Fibroblast of mammary gland (primary cell): ENCODE results near the gene PCDHB6.
"Not testable (repeated sequence)": the region's sequence is repeated elsewhere in the genome, so short reads cannot be mapped to it uniquely, and the experiment has no call there.

Experiments used
- DNase-seq: peaks from one replicate; pipeline ENCODE4 v3.0.0-alpha.2; 2010; ENCODE audit warnings: low read depth
- H3K4me3 ChIP-seq: 2 replicates; pipeline ENCODE4 v1.5.1; 2011; ENCODE audit warnings: low read depth, mild to moderate bottlenecking, low read length, moderate library complexity; ENCODE audit not compliant: control insufficient read depth
- TF ChIP-seq, protein P1 (sequence below): conservative IDR thresholded peaks from 2 replicates; pipeline ENCODE4 v1.5.1; 2011; ENCODE audit warnings: low read depth, low read length, inconsistent platforms; ENCODE audit not compliant: control insufficient read depth, insufficient read depth

PCDHB6 gene

DNA sequence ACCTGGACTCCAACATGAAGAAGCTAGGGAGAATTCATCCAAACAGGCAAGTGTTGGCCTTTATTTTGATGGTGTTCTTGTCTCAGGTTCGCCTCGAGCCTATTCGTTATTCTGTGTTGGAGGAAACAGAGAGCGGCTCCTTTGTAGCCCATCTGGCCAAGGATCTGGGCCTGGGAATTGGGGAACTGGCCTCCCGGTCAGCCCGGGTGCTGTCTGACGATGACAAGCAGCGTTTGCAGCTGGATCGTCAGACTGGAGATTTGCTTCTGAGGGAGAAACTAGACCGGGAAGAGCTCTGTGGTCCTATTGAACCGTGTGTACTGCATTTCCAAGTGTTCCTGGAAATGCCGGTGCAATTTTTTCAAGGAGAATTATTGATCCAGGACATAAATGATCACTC, 27.9 kb upstream of the PCDHB6 start:
- no peak overlapping the region for H3K4me3 ChIP-seq
- no peak for DNase-seq
- TF ChIP-seq, protein P1, sequence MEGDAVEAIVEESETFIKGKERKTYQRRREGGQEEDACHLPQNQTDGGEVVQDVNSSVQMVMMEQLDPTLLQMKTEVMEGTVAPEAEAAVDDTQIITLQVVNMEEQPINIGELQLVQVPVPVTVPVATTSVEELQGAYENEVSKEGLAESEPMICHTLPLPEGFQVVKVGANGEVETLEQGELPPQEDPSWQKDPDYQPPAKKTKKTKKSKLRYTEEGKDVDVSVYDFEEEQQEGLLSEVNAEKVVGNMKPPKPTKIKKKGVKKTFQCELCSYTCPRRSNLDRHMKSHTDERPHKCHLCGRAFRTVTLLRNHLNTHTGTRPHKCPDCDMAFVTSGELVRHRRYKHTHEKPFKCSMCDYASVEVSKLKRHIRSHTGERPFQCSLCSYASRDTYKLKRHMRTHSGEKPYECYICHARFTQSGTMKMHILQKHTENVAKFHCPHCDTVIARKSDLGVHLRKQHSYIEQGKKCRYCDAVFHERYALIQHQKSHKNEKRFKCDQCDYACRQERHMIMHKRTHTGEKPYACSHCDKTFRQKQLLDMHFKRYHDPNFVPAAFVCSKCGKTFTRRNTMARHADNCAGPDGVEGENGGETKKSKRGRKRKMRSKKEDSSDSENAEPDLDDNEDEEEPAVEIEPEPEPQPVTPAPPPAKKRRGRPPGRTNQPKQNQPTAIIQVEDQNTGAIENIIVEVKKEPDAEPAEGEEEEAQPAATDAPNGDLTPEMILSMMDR: no peak

DNA sequence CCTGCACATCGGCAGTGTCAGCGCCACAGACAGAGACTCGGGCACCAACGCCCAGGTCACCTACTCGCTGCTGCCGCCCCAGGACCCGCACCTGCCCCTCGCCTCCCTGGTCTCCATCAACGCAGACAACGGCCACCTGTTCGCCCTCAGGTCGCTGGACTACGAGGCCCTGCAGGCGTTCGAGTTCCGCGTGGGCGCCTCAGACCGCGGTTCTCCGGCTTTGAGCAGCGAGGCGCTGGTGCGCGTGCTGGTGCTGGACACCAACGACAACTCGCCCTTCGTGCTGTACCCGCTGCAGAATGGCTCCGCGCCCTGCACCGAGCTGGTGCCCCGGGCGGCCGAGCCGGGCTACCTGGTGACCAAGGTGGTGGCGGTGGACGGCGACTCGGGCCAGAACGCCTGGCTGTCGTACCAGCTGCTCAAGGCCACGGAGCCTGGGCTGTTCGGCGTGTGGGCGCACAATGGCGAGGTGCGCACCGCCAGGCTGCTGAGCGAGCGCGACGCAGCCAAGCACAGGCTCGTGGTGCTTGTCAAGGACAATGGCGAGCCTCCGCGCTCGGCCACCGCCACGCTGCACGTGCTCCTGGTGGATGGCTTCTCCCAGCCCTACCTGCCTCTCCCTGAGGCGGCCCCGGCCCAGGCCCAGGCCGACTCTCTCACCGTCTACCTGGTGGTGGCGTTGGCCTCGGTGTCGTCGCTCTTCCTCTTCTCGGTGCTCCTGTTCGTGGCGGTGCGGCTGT, 26.3 kb upstream of the PCDHB6 start:
- H3K4me3 ChIP-seq, DNase-seq: not testable (repeated sequence)

DNA sequence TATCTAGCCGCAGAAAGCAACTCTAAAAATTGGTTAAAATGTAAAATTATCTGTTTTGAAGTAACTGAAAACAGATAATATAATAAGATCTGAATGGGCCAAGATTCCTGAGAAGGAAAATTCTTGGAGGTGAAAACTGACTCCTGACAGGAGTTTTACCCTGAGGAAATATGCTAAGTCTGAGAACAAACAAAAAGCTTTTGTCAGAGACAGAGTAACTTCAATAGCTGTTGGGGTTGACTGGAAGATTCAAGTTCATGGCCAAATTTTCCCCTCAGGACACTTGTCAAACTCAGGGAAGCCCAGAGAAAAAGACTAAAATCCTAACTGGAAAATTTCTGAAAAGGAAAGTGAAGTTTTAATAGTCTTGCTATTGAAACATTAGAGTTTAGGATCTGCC, 22.6 kb upstream of the PCDHB6 start:
- TF ChIP-seq, protein P1: no peak
- DNase-seq: no peak

DNA sequence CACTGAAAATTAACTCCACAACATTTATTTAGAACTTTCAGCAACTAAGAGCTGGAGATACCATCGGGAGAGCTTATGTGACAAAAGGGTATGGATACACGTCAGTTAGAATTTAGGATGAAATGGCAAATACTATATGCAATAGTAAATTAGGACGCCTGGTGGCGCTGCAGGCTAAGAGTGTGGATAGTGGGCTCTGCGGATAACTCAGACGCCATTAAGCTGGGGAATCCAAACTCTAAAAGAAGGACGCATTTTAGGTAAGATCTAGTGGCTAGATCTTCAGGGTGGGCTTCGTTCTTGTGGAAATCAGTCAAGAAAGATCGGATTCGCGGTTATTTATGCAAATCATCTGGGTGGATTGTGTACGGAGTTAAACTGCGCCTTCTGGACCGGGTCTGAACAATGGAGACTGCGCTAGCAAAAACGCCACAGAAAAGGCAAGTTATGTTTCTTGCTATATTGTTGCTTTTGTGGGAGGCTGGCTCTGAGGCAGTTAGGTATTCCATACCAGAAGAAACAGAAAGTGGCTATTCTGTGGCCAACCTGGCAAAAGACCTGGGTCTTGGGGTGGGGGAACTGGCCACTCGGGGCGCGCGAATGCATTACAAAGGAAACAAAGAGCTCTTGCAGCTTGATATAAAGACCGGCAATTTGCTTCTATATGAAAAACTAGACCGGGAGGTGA, 14.7 kb upstream of the PCDHB6 start, which contains the start of gene PCDHB5:
Gene PCDHB5 (plus strand): TSS at position 177 of the 688 bp plus-strand sequence. CDS start 229 bp downstream, at position 406.
- peak; percentile 9 for DNase-seq
- peak within 1 kb of the TSS; percentile 7 for H3K4me3 ChIP-seq

More for the DNA sequence above, 22.6 kb upstream of the PCDHB6 start:
- H3K4me3 ChIP-seq: no peak overlapping the region

DNA sequence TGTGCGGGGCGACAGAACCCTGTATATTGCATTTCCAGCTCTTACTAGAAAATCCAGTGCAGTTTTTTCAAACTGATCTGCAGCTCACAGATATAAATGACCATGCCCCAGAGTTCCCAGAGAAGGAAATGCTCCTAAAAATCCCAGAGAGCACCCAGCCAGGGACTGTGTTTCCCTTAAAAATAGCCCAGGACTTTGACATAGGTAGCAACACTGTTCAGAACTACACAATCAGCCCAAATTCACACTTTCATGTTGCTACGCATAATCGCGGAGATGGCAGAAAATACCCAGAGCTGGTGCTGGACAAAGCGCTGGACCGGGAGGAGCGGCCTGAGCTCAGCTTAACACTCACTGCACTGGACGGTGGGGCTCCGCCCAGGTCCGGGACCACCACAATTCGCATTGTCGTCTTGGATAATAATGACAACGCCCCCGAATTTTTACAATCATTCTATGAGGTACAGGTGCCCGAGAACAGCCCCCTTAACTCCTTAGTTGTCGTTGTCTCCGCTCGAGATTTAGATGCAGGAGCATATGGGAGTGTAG, 14.1 kb upstream of the PCDHB6 start:
- no peak for DNase-seq
- H3K4me3 ChIP-seq: no peak overlapping the region
- TF ChIP-seq, protein P1: no peak

More for the DNA sequence above, 14.7 kb upstream of the PCDHB6 start, which contains the start of gene PCDHB5:
- TF ChIP-seq, protein P1: peak; percentile 40

DNA sequence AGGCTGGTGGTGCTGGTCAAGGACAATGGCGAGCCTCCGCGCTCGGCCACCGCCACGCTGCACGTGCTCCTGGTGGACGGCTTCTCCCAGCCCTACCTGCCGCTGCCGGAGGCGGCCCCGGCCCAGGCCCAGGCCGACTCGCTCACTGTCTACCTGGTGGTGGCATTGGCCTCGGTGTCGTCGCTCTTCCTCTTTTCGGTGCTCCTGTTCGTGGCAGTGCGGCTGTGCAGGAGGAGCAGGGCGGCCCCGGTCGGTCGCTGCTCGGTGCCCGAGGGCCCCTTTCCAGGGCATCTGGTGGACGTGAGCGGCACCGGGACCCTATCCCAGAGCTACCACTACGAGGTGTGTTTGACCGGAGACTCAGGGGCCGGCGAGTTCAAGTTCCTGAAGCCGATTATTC, 12.5 kb upstream of the PCDHB6 start:
- H3K4me3 ChIP-seq, DNase-seq: not testable (repeated sequence)

DNA sequence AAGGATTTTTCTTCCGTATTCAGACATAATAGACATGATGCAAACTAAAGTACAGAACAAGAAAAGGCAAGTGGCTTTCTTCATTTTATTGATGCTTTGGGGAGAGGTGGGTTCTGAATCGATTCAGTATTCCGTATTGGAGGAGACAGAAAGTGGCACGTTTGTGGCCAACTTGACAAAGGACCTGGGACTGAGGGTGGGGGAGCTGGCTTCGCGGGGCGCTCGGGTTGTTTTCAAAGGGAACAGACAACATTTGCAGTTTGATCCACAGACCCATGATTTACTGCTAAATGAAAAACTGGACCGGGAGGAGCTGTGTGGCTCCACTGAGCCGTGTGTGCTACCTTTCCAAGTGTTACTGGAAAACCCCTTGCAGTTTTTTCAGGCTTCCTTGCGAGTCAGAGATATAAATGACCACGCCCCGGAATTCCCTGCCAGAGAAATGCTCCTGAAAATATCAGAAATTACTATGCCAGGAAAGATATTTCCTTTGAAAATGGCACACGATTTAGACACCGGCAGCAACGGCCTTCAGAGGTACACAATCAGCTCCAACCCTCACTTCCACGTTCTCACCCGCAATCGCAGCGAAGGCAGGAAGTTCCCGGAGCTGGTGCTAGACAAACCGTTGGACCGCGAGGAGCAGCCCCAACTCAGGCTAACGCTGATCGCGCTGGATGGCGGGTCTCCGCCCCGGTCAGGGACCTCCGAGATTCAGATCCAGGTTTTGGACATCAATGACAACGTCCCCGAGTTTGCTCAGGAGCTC, 551 bp downstream of the PCDHB6 start:
- TF ChIP-seq, protein P1: no peak
- DNase-seq: no peak
- H3K4me3 ChIP-seq: no peak overlapping the region
